ENCODE results near the gene ZNF598. TPM values are rescaled to one million over a fixed set of nuclear protein-coding genes. Genes with fewer than 3 reads are reported as not detected.

Gene ZNF598
- total RNA-seq, 1 experiment from 2014 or later: 57.4 TPM

- Histone ChIP-seq H4K20me1 (ENCODE audit: insufficient read depth) (no peaks in the 10 kb centered on the region), H2AFZ (ENCODE audit: low read depth, low read length, poor library complexity, severe bottlenecking) (no peak overlapping the region), H3K36me3 (ENCODE audit: control insufficient read depth in 1 of 2, insufficient read depth in 2 of 2, low read length in 2 of 2) (no peaks in the 10 kb centered on the region), H3K4me1 (ENCODE audit: control insufficient read depth in 1 of 2, insufficient read depth in 2 of 2, low read length in 2 of 2) (peaks cover 27 to 43% of the 10 kb centered on the region in 2 experiments), H3K79me2 (ENCODE audit: insufficient read depth, low read length) (peaks cover 14% of the 10 kb centered on the region; the same call in 1 of the 2 replicates), H3K27ac (ENCODE audit: low read depth, low read length) (peak overlapping the region; percentile 72; the same call in 1 of the 2 replicates), H3K27me3 (ENCODE audit: insufficient read depth, low read length) (no peaks in the 10 kb centered on the region), H3K9me3 (ENCODE audit: control insufficient read depth in 1 of 2, insufficient read depth in 1 of 2, low read depth in 1 of 2, low read length in 2 of 2) (no peaks in the 10 kb centered on the region), H3K9ac (ENCODE audit: low read length) (peak overlapping the region; percentile 76), H3K9me2 (ENCODE audit: insufficient read depth) (no peaks in the 10 kb centered on the region), H3K4me2 (ENCODE audit: low read length) (peak overlapping the region; percentile 99), H3K4me3 (replicated peaks in 1 of 2; ENCODE audit: low read depth in 1 of 2, low read length in 2 of 2) (peak overlapping the region; percentile 60 to 77)
- no peak for TF ChIP-seq ELF1 (IDR thresholded peaks at IDR 0.05; ENCODE audit: borderline replicate concordance, low read depth)
- TF ChIP-seq CTCF (IDR thresholded peaks at IDR 0.05 in 2 of 3, conservative IDR thresholded peaks at IDR 0.05 in 1 of 3; ENCODE audit: borderline replicate concordance in 1 of 3, insufficient read depth in 1 of 3, low read depth in 2 of 3, low read length in 2 of 3): 0 out of 6 replicates have a peak, but pooled peaks of 1 of the 3 experiments have one; percentile 11
- TF ChIP-seq ZFX (IDR thresholded peaks at IDR 0.05): peak; percentile 25; the same call in 1 of the 2 replicates
- no peak for TF ChIP-seq TCF7L2 (IDR thresholded peaks at IDR 0.05; ENCODE audit: borderline replicate concordance, extremely low read depth, insufficient read depth, insufficient read length)
- 0 out of 2 replicates have a peak, but pooled peaks have one; percentile 3 for TF ChIP-seq POLR2AphosphoS5 (IDR thresholded peaks at IDR 0.05; ENCODE audit: low read depth, low read length)
- no peak for TF ChIP-seq SP1 (IDR thresholded peaks at IDR 0.05; ENCODE audit: low read depth)
- TF ChIP-seq CEBPB (IDR thresholded peaks at IDR 0.05; ENCODE audit: low read depth): no peak
- RAD21 ChIA-PET (ENCODE audit: low non-redundant PET in 1 of 2, low total read pairs in 2 of 2, uncharacterized antibody in 2 of 2, unreplicated experiment in 2 of 2): interaction anchor here in 1 of 2 experiments (1.2 kb wide), 1 partner anchor 113 kb away, joined by 3 read pairs; no protein-coding TSS in a partner anchor
- CTCF ChIA-PET: no interaction called here
- intact Hi-C loops (cut with micrococcal nuclease): loop anchor here (10.0 kb wide), 1 partner anchor 227 kb away; the partner anchor contains the start of gene ECI1
- TSS peak; percentile 45 for BruUV-seq (replicated peaks)
- no peak for DNase-seq (ENCODE audit: low read depth, low spot score)
- peak; percentile 5 for ATAC-seq
- POLR2A ChIA-PET: no interaction called here
These were observed 17.7 kb upstream of the ZNF598 start for GRCh38 chr16:2027024-2028010.
